Activated T-helper 17 cell treated with anti-CD3 and anti-CD28 coated beads, Interleukin-2, amount 50 U/mL, for 72 hours (primary cell): ENCODE measurements around the gene FOXF2. TPM values are rescaled to one million over a fixed set of nuclear protein-coding genes. Genes with fewer than 3 reads are reported as not detected.
A peak's percentile ranks its signal among the peaks of the same experiment; 100 is the strongest.

ENCODE experiments used
- ATAC-seq: fragments of 150-1000 bp; cut with Tn5 transposase; replicated peaks from 2 replicates; pipeline ENCODE4 v1.10.0; 2021; ENCODE audit warnings: mild to moderate bottlenecking, moderate library complexity
- H3K27ac Mint-ChIP-seq: one replicate; pipeline ENCODE4 v1.8.0; 2022; ENCODE audit warnings: mixed read lengths
- H3K27me3 Mint-ChIP-seq: one replicate; pipeline ENCODE4 v1.8.0; 2022; ENCODE audit warnings: mixed read lengths
- H3K36me3 Mint-ChIP-seq: one replicate; pipeline ENCODE4 v1.8.0; 2022; ENCODE audit warnings: low read depth, mild to moderate bottlenecking, mixed read lengths
- H3K4me1 Mint-ChIP-seq: one replicate; pipeline ENCODE4 v1.8.0; 2022; ENCODE audit warnings: mixed read lengths
- H3K4me3 Mint-ChIP-seq: one replicate; pipeline ENCODE4 v1.8.0; 2022; ENCODE audit warnings: mild to moderate bottlenecking, mixed read lengths
- H3K9me3 Mint-ChIP-seq: one replicate; pipeline ENCODE4 v1.8.0; 2022; ENCODE audit warnings: mixed read lengths
- total RNA-seq, 2 donors: library from RNA; stranded (reverse); gene quantifications; one replicate each; pipeline ENCODE4 v1.2.3, GENCODE V29; 2022

Gene FOXF2
- total RNA-seq, 2 donors from 2014 or later, result not detected

GRCh38 chr6:1382883-1383728 is 6.3 kb upstream of the FOXF2 start:
- Mint-ChIP-seq H3K27me3 (peaks cover 54% of the 10 kb centered on the region), H3K4me1 (peaks cover 18% of the 10 kb centered on the region), H3K9me3 (no peaks in the 10 kb centered on the region), H3K36me3 (no peaks in the 10 kb centered on the region), H3K27ac (no peak overlapping the region), H3K4me3 (no peak overlapping the region)
- no peak for ATAC-seq

- Mint-ChIP-seq H3K4me1 (peaks cover 25% of the 10 kb centered on the region), H3K27me3 (peaks cover 61% of the 10 kb centered on the region), H3K9me3 (no peaks in the 10 kb centered on the region), H3K27ac (no peak overlapping the region), H3K36me3 (no peaks in the 10 kb centered on the region), H3K4me3 (no peak overlapping the region)
- ATAC-seq, result no peak
These were observed 5.4 kb upstream of the FOXF2 start for GRCh38 chr6:1383729-1384548.

GRCh38 chr6:1384549-1385128 is 4.7 kb upstream of the FOXF2 start:
- Mint-ChIP-seq H3K4me3 (peak overlapping the region; percentile 26), H3K36me3 (no peaks in the 10 kb centered on the region), H3K9me3 (no peaks in the 10 kb centered on the region), H3K27me3 (peaks cover 60% of the 10 kb centered on the region), H3K27ac (no peak overlapping the region), H3K4me1 (peaks cover 21% of the 10 kb centered on the region)
- no peak for ATAC-seq

- ATAC-seq, result no peak
- H3K36me3 Mint-ChIP-seq, result no peaks in the 10 kb centered on the region
- H3K27ac Mint-ChIP-seq, result no peak overlapping the region
- peaks cover 15% of the 10 kb centered on the region for H3K4me1 Mint-ChIP-seq
- H3K9me3 Mint-ChIP-seq, result no peaks in the 10 kb centered on the region
- peaks cover 55% of the 10 kb centered on the region for H3K27me3 Mint-ChIP-seq
- H3K4me3 Mint-ChIP-seq, result peak overlapping the region; percentile 26
These were observed 4.0 kb upstream of the FOXF2 start for GRCh38 chr6:1385129-1386037.

GRCh38 chr6:1386038-1386709 is 3.2 kb upstream of the FOXF2 start:
- Mint-ChIP-seq H3K4me3 (no peak overlapping the region), H3K4me1 (peaks cover 15% of the 10 kb centered on the region), H3K9me3 (no peaks in the 10 kb centered on the region), H3K36me3 (no peaks in the 10 kb centered on the region), H3K27ac (no peak overlapping the region), H3K27me3 (peaks cover 48% of the 10 kb centered on the region)
- no peak for ATAC-seq

GRCh38 chr6:1387538-1387875 is 1.9 kb upstream of the FOXF2 start:
- Mint-ChIP-seq H3K27me3 (peaks cover 59% of the 10 kb centered on the region), H3K4me3 (no peak overlapping the region), H3K9me3 (no peaks in the 10 kb centered on the region), H3K27ac (no peak overlapping the region), H3K36me3 (no peaks in the 10 kb centered on the region), H3K4me1 (peaks cover 15% of the 10 kb centered on the region)
- no peak for ATAC-seq

GRCh38 chr6:1387876-1388629 is 1.3 kb upstream of the FOXF2 start:
- no peak overlapping the region for H3K27ac Mint-ChIP-seq
- H3K36me3 Mint-ChIP-seq, result no peaks in the 10 kb centered on the region
- ATAC-seq, result no peak
- peaks cover 60% of the 10 kb centered on the region for H3K27me3 Mint-ChIP-seq
- H3K9me3 Mint-ChIP-seq, result no peaks in the 10 kb centered on the region
- H3K4me3 Mint-ChIP-seq, result peak overlapping the region; percentile 69
- peaks cover 15% of the 10 kb centered on the region for H3K4me1 Mint-ChIP-seq

- Mint-ChIP-seq H3K9me3 (no peaks in the 10 kb centered on the region), H3K4me3 (peak overlapping the region; percentile 69)
These were observed 577 bp upstream of the FOXF2 start for GRCh38 chr6:1388630-1389368.

GRCh38 chr6:1390133-1390945 is 963 bp downstream of the FOXF2 start:
- Mint-ChIP-seq H3K27ac (no peak overlapping the region), H3K27me3 (peaks cover 67% of the 10 kb centered on the region), H3K9me3 (no peaks in the 10 kb centered on the region), H3K4me3 (peak overlapping the region; percentile 69), H3K4me1 (peaks cover 12% of the 10 kb centered on the region), H3K36me3 (no peaks in the 10 kb centered on the region)
- ATAC-seq, result peak; percentile 28

More at GRCh38 chr6:1388630-1389368, 577 bp upstream of the FOXF2 start:
- H3K36me3 Mint-ChIP-seq, result no peaks in the 10 kb centered on the region
- ATAC-seq, result no peak
- peaks cover 60% of the 10 kb centered on the region for H3K27me3 Mint-ChIP-seq
- peaks cover 15% of the 10 kb centered on the region for H3K4me1 Mint-ChIP-seq
- no peak overlapping the region for H3K27ac Mint-ChIP-seq

GRCh38 chr6:1390946-1391799 is 1.8 kb downstream of the FOXF2 start:
- ATAC-seq, result no peak
- peaks cover 8% of the 10 kb centered on the region for H3K4me1 Mint-ChIP-seq
- H3K27me3 Mint-ChIP-seq, result peaks cover 66% of the 10 kb centered on the region
- no peaks in the 10 kb centered on the region for H3K36me3 Mint-ChIP-seq
- H3K4me3 Mint-ChIP-seq, result peak overlapping the region; percentile 2
- H3K27ac Mint-ChIP-seq, result no peak overlapping the region
- no peaks in the 10 kb centered on the region for H3K9me3 Mint-ChIP-seq

GRCh38 chr6:1391800-1392309 is 2.5 kb downstream of the FOXF2 start:
- H3K36me3 Mint-ChIP-seq, result no peaks in the 10 kb centered on the region
- peaks cover 66% of the 10 kb centered on the region for H3K27me3 Mint-ChIP-seq
- H3K4me3 Mint-ChIP-seq, result peak overlapping the region; percentile 2
- no peaks in the 10 kb centered on the region for H3K9me3 Mint-ChIP-seq
- ATAC-seq, result no peak
- no peak overlapping the region for H3K27ac Mint-ChIP-seq
- H3K4me1 Mint-ChIP-seq, result peaks cover 8% of the 10 kb centered on the region
